Endothelial cell of umbilical vein (primary cell): ENCODE measurements around the gene ZNHIT2. TPM values are rescaled to one million over a fixed set of nuclear protein-coding genes. Genes with fewer than 3 reads are reported as not detected.

ENCODE experiments used
- BruUV-seq: library from RNA; stranded (reverse); fragments of 400-500 nt; replicated peaks from 2 replicates; lab custom pipeline; 2021; lab: Mats Ljungman, UMichigan
- CTCF ChIA-PET: fragments of 300-600, 350-600 bp; sonication (Branson Sonifier 250); formaldehyde crosslinking; loops from one replicate; lab custom pipeline; 2021; ENCODE audit warnings: antibody characterized with exemption, inconsistent platforms; lab: Charles Lee
- POLR2A ChIA-PET: fragments of 300-600, 350-600 bp; sonication (Branson Sonifier 250); formaldehyde crosslinking; loops from one replicate; lab custom pipeline; 2021; ENCODE audit warnings: antibody characterized with exemption, inconsistent platforms; lab: Charles Lee
- DNase-seq: peaks from one replicate; pipeline ENCODE4 v3.0.0-alpha.2; 2011; ENCODE audit warnings: low read depth, low spot score
- FAIRE-seq: peaks from 2 replicates; lab custom pipeline; 2011; peaks lifted over from hg19 to GRCh38; lab: Jason Lieb, UNC
- H2AFZ ChIP-seq: 2 replicates; pipeline ENCODE4 v1.6.0; 2012; ENCODE audit warnings: low read depth, low read length, control low read depth, inconsistent platforms
- H3K27ac ChIP-seq: 2 replicates; pipeline ENCODE4 v1.5.1; 2011; ENCODE audit warnings: low read depth, mild to moderate bottlenecking, control low read depth, low read length, moderate library complexity; ENCODE audit not compliant: insufficient read depth
- H3K27me3 ChIP-seq, 2 experiments: 2 replicates each; pipeline versions ENCODE4 v1.6.0 to v1.6.1; 2011; ENCODE audit warnings: low read length in 2 of 2, mixed read lengths in 1 of 2; ENCODE audit not compliant: control insufficient read depth in 2 of 2, insufficient read depth in 2 of 2
- H3K36me3 ChIP-seq, 2 experiments: 2 replicates in 1 of 2; 3 replicates in 1 of 2; pipeline ENCODE4 v1.5.1; 2011; ENCODE audit warnings: low read length in 2 of 2, mild to moderate bottlenecking in 1 of 2, moderate library complexity in 1 of 2; ENCODE audit not compliant: control insufficient read depth in 2 of 2, insufficient read depth in 2 of 2; ENCODE audit errors: extremely low read depth in 1 of 2
- H3K4me1 ChIP-seq: 3 replicates; pipeline ENCODE4 v1.5.1; 2011; ENCODE audit warnings: mild to moderate bottlenecking, low read length; ENCODE audit not compliant: control insufficient read depth, insufficient read depth; ENCODE audit errors: extremely low read depth
- H3K4me2 ChIP-seq: 2 replicates; pipeline ENCODE4 v1.6.1; 2011; ENCODE audit warnings: low read length, control low read depth, mixed read lengths; ENCODE audit not compliant: insufficient read depth
- H3K4me3 ChIP-seq, 3 experiments: fragments of 200-600 bp in 1 of 3; sonication (generic), shearing (Covaris generic) in 1 of 3; replicated peaks in 1 of 3; 2 replicates each; pipeline ENCODE4 v1.5.1; 2011 to 2016; ENCODE audit warnings: control low read depth in 3 of 3, low read length in 3 of 3, mild to moderate bottlenecking in 2 of 3, inconsistent platforms in 1 of 3, low read depth in 1 of 3, moderate library complexity in 1 of 3; ENCODE audit not compliant: insufficient read depth in 1 of 3
- H3K79me2 ChIP-seq: 2 replicates; pipeline ENCODE4 v1.6.0; 2012; ENCODE audit warnings: low read length, inconsistent platforms; ENCODE audit not compliant: control insufficient read depth, insufficient read depth
- H3K9ac ChIP-seq: replicated peaks from 2 replicates; pipeline ENCODE3; 2011; ENCODE audit warnings: low read length, control low read depth; ENCODE audit not compliant: insufficient read depth; ENCODE audit errors: extremely low read depth
- H3K9me1 ChIP-seq: replicated peaks from 3 replicates; pipeline ENCODE4 v1.6.0; 2011; ENCODE audit warnings: mild to moderate bottlenecking, low read length; ENCODE audit not compliant: control insufficient read depth, insufficient read depth; ENCODE audit errors: extremely low read depth
- H3K9me3 ChIP-seq: replicated peaks from 2 replicates; pipeline ENCODE4 v1.5.1; 2012; ENCODE audit warnings: low read length, inconsistent platforms; ENCODE audit not compliant: control insufficient read depth, insufficient read depth
- H4K20me1 ChIP-seq: replicated peaks from 2 replicates; pipeline ENCODE3; 2011; ENCODE audit warnings: mild to moderate bottlenecking, low read length; ENCODE audit not compliant: control insufficient read depth, insufficient read depth; ENCODE audit errors: extremely low read depth
- CTCF ChIP-seq, 2 donors: IDR thresholded peaks; 1 replicate in 1 of 2; 2 replicates in 1 of 2; pipeline ENCODE4 v1.5.1; 2011; ENCODE audit warnings: low read length in 2 of 2, mild to moderate bottlenecking in 2 of 2, moderate library complexity in 2 of 2, control low read depth in 1 of 2, inconsistent platforms in 1 of 2, low read depth in 1 of 2; ENCODE audit not compliant: insufficient read depth in 1 of 2; ENCODE audit errors: extremely low read depth in 1 of 2
- EZH2 ChIP-seq: IDR thresholded peaks from 2 replicates; pipeline ENCODE4 v1.6.1; 2012; ENCODE audit warnings: borderline replicate concordance, low read depth, mild to moderate bottlenecking, moderate library complexity, low read length, inconsistent platforms; ENCODE audit not compliant: severe bottlenecking
- FOS ChIP-seq: IDR thresholded peaks from 2 replicates; pipeline ENCODE4 v1.6.1; 2011; ENCODE audit warnings: mild to moderate bottlenecking, low read length, moderate library complexity, borderline replicate concordance; ENCODE audit not compliant: insufficient read depth
- GATA2 ChIP-seq: IDR thresholded peaks from 2 replicates; pipeline ENCODE4 v1.7.0; 2011; ENCODE audit warnings: low read depth, mild to moderate bottlenecking, moderate library complexity, mixed read lengths, low read length; ENCODE audit not compliant: insufficient read length, insufficient read depth
- JUN ChIP-seq: IDR thresholded peaks from 2 replicates; pipeline ENCODE4 v1.6.1; 2011; ENCODE audit warnings: borderline replicate concordance, low read depth; ENCODE audit not compliant: insufficient read length, insufficient read depth
- MYC ChIP-seq: IDR thresholded peaks from one replicate; pipeline ENCODE4 v1.6.1; 2011; ENCODE audit warnings: mild to moderate bottlenecking, low read depth, low read length
- POLR2A ChIP-seq: IDR thresholded peaks from 2 replicates; pipeline ENCODE4 v1.6.1; 2012; ENCODE audit warnings: low read depth, mild to moderate bottlenecking, control low read depth, low read length
- POLR2AphosphoS5 ChIP-seq: IDR thresholded peaks from 2 replicates; pipeline ENCODE4 v1.6.1; 2012; ENCODE audit warnings: low read depth, mild to moderate bottlenecking, control low read depth, low read length, moderate library complexity; ENCODE audit not compliant: insufficient read depth
- dilution Hi-C: fragments of 300-500 bp; cut with MboI; formaldehyde crosslinking; loops from one replicate; pipeline ENCODE4 v1.15.0; 2019; ENCODE audit warnings: low sequenced_read_pairs; ENCODE audit not compliant: extremely low pct_ligation_motif_present
- intact Hi-C: fragments of 100-400 bp; cut with micrococcal nuclease; formaldehyde crosslinking; loops from one replicate; pipeline ENCODE4 v1.10.0; 2022
- polyA plus RNA-seq, 4 experiments: library from polyadenylated mRNA; depleted of rRNA in 3 of 4; stranded (reverse) in 3 of 4; unstranded in 1 of 4; fragments of >200 nt; gene quantifications; 2 replicates each; pipeline versions ENCODE4 v1.2.1 to v1.2.3, GENCODE V29; 2011 to 2012; ENCODE audit warnings: missing spikeins in 1 of 4
- total RNA-seq: library from RNA; stranded (reverse); gene quantifications from 2 replicates; pipeline ENCODE4 v1.2.3, GENCODE V29; 2021
- TF ChIP-seq, protein P1 (sequence below): IDR thresholded peaks from 2 replicates; pipeline ENCODE4 v1.6.1; 2011; ENCODE audit not compliant: insufficient read depth, insufficient read length

The ZNHIT2 gene
- total and polyA plus RNA-seq, 2 donors (not counting 3 experiments of a cell fraction or from before 2014, with no cell fraction given), result 7.1 to 9.0 TPM

GRCh38 chr11:65107751-65108468 is 9.6 kb downstream of the ZNHIT2 start:
- H3K9me1 ChIP-seq, result no peaks in the 10 kb centered on the region
- no peak overlapping the region for H3K9ac ChIP-seq
- FAIRE-seq, result no peak
- no peak overlapping the region for H3K27ac ChIP-seq
- H3K4me3 ChIP-seq, result no peak overlapping the region
- intact Hi-C loops, result no loop called here
- no peaks in the 10 kb centered on the region for H3K27me3 ChIP-seq
- H3K4me1 ChIP-seq, result peaks cover 7% of the 10 kb centered on the region
- H4K20me1 ChIP-seq, result no peaks in the 10 kb centered on the region
- no peak for DNase-seq
- POLR2A ChIA-PET, result no interaction called here
- no peak overlapping the region for H2AFZ ChIP-seq
- H3K36me3 ChIP-seq, result peaks cover 0 to 18% of the 10 kb centered on the region in 2 experiments
- peaks cover 6% of the 10 kb centered on the region for H3K79me2 ChIP-seq
- dilution Hi-C loops, result no loop called here
- CTCF ChIA-PET, result interaction anchor here (0.7 to 0.8 kb wide), 2 partner anchors 11 to 73 kb away, joined by 3 read pairs; partner anchors contain the start of genes CAPN1 and VPS51
- no peaks in the 10 kb centered on the region for H3K9me3 ChIP-seq
- no TSS peak for BruUV-seq
- H3K4me2 ChIP-seq, result no peak overlapping the region
- no peak for TF ChIP-seq POLR2AphosphoS5
- TF ChIP-seq JUN, result no peak
- TF ChIP-seq GATA2, result no peak
- TF ChIP-seq FOS, result no peak
- no peak for TF ChIP-seq CTCF (IDR thresholded peaks at IDR 0.05; ENCODE audit: extremely low read depth in 1 of 2, insufficient read depth in 1 of 2, low read depth in 1 of 2, low read length in 2 of 2)
- TF ChIP-seq MYC, result no peak
- no peak for TF ChIP-seq POLR2A
- no peak for TF ChIP-seq EZH2
- TF ChIP-seq, protein P1, sequence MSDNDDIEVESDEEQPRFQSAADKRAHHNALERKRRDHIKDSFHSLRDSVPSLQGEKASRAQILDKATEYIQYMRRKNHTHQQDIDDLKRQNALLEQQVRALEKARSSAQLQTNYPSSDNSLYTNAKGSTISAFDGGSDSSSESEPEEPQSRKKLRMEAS, result no peak
